Endothelial cell (in vitro differentiated cells): ENCODE data around the gene TMCC1. TPM values are rescaled to one million over a fixed set of nuclear protein-coding genes. Genes with fewer than 3 reads are reported as not detected.

ENCODE experiments used
- DNase-seq: peaks from one replicate; pipeline ENCODE4 v3.0.0; 2021; ENCODE audit warnings: low spot score
- H3K27ac Mint-ChIP-seq: one replicate; pipeline ENCODE4 v1.8.0; 2021; ENCODE audit warnings: mixed read lengths, inconsistent platforms; ENCODE audit not compliant: unreplicated experiment
- H3K27me3 Mint-ChIP-seq: one replicate; pipeline ENCODE4 v1.8.0; 2021; ENCODE audit warnings: mild to moderate bottlenecking, moderate library complexity, mixed read lengths, inconsistent platforms; ENCODE audit not compliant: unreplicated experiment
- H3K36me3 Mint-ChIP-seq: one replicate; pipeline ENCODE4 v1.8.0; 2021; ENCODE audit warnings: mild to moderate bottlenecking, low read depth, mixed read lengths, inconsistent platforms; ENCODE audit not compliant: unreplicated experiment
- H3K4me1 Mint-ChIP-seq: one replicate; pipeline ENCODE4 v1.8.0; 2021; ENCODE audit warnings: mild to moderate bottlenecking, mixed read lengths, inconsistent platforms; ENCODE audit not compliant: unreplicated experiment
- H3K4me3 Mint-ChIP-seq: one replicate; pipeline ENCODE4 v1.8.0; 2021; ENCODE audit warnings: mild to moderate bottlenecking, mixed read lengths, inconsistent platforms; ENCODE audit not compliant: unreplicated experiment
- H3K9me3 Mint-ChIP-seq: one replicate; pipeline ENCODE4 v1.8.0; 2021; ENCODE audit warnings: mixed read lengths, inconsistent platforms; ENCODE audit not compliant: unreplicated experiment
- CTCF ChIP-seq: fragments of 200-600 bp; sonication (generic); IDR thresholded peaks from one replicate; pipeline ENCODE4 v1.5.0; 2021; ENCODE audit warnings: antibody characterized with exemption; ENCODE audit not compliant: unreplicated experiment
- total RNA-seq: library from RNA; stranded (reverse); fragmentation: NEBNext Ultra II Directional; extraction: Animal tissue kit (Norgen Biotek cat#: 25700); gene quantifications from one replicate; pipeline ENCODE4 v1.2.1, GENCODE V29; 2021; ENCODE audit not compliant: unreplicated experiment

The TMCC1 gene
- total RNA-seq, 1 donor from 2014 or later, result 50.9 TPM

- Mint-ChIP-seq H3K4me1 (peaks cover 78% of the 10 kb centered on the region), H3K36me3 (peaks cover 59% of the 10 kb centered on the region), H3K9me3 (no peaks in the 10 kb centered on the region), H3K4me3 (peak overlapping the region; percentile 100), H3K27ac (peak overlapping the region; percentile 94), H3K27me3 (peaks cover 19% of the 10 kb centered on the region)
- TF ChIP-seq CTCF, result no peak
- no peak for DNase-seq
Observed at GRCh38 chr3:129600348-129600747, 293.2 kb downstream of the TMCC1 start.

GRCh38 chr3:129599607-129600006, 293.9 kb downstream of the TMCC1 start:
- Mint-ChIP-seq H3K27ac (peak overlapping the region; percentile 94), H3K9me3 (no peaks in the 10 kb centered on the region), H3K27me3 (peaks cover 18% of the 10 kb centered on the region), H3K36me3 (peaks cover 57% of the 10 kb centered on the region), H3K4me1 (peaks cover 83% of the 10 kb centered on the region), H3K4me3 (peak overlapping the region; percentile 100)
- DNase-seq, result peak; percentile 72
- no peak for TF ChIP-seq CTCF

GRCh38 chr3:129599073-129599472, 294.4 kb downstream of the TMCC1 start:
- Mint-ChIP-seq H3K36me3 (peaks cover 53% of the 10 kb centered on the region), H3K4me1 (peaks cover 84% of the 10 kb centered on the region), H3K27me3 (peaks cover 18% of the 10 kb centered on the region), H3K27ac (peak overlapping the region; percentile 94), H3K9me3 (no peaks in the 10 kb centered on the region), H3K4me3 (peak overlapping the region; percentile 100)
- TF ChIP-seq CTCF, result no peak
- no peak for DNase-seq

- Mint-ChIP-seq H3K27me3 (peaks cover 14% of the 10 kb centered on the region), H3K4me3 (peak overlapping the region; percentile 100)
Observed at GRCh38 chr3:129598484-129598883, 295.0 kb downstream of the TMCC1 start.

GRCh38 chr3:129598000-129598381, 295.5 kb downstream of the TMCC1 start:
- TF ChIP-seq CTCF, result no peak
- H3K4me1 Mint-ChIP-seq, result peaks cover 90% of the 10 kb centered on the region
- H3K27ac Mint-ChIP-seq, result no peak overlapping the region
- H3K4me3 Mint-ChIP-seq, result peak overlapping the region; percentile 87
- peaks cover 14% of the 10 kb centered on the region for H3K27me3 Mint-ChIP-seq
- H3K9me3 Mint-ChIP-seq, result no peaks in the 10 kb centered on the region
- DNase-seq, result no peak
- peaks cover 46% of the 10 kb centered on the region for H3K36me3 Mint-ChIP-seq

More at GRCh38 chr3:129598484-129598883, 295.0 kb downstream of the TMCC1 start:
- DNase-seq, result no peak
- Mint-ChIP-seq H3K27ac (peak overlapping the region; percentile 94), H3K9me3 (no peaks in the 10 kb centered on the region), H3K4me1 (peaks cover 85% of the 10 kb centered on the region), H3K36me3 (peaks cover 51% of the 10 kb centered on the region)
- no peak for TF ChIP-seq CTCF

Other genes with a start within 250 kb of the TMCC1 start
- 0.49 TPM for gene TRH, start 81.0 kb upstream of the TMCC1 start, total RNA-seq
- 4.4 TPM for gene ALG1L2, start 188.1 kb upstream of the TMCC1 start, total RNA-seq